Gastrocnemius medialis (tissue), 4 donors: ENCODE measurements around the gene NRDC.

ENCODE experiments used
- POLR2A ChIP-seq, 2 donors: fragments of 450-650 bp; IDR thresholded peaks; one replicate each; pipeline ENCODE4 v1.6.1; 2017; ENCODE audit warnings: antibody characterized with exemption in 2 of 2, mild to moderate bottlenecking in 2 of 2, moderate library complexity in 2 of 2
- TF ChIP-seq, protein P1 (sequence below), 5 experiments: fragments of 450-650 bp in 3 of 5; fragments of 200-600 bp in 2 of 5; sonication (generic) in 2 of 5; IDR thresholded peaks in 4 of 5; conservative IDR thresholded peaks in 1 of 5; 1 replicate in 4 of 5; 2 replicates in 1 of 5; pipeline ENCODE4 v1.5.1; 2016 to 2019; ENCODE audit warnings: antibody characterized with exemption in 5 of 5, mild to moderate bottlenecking in 3 of 5, moderate library complexity in 3 of 5

- TF ChIP-seq, protein P1, sequence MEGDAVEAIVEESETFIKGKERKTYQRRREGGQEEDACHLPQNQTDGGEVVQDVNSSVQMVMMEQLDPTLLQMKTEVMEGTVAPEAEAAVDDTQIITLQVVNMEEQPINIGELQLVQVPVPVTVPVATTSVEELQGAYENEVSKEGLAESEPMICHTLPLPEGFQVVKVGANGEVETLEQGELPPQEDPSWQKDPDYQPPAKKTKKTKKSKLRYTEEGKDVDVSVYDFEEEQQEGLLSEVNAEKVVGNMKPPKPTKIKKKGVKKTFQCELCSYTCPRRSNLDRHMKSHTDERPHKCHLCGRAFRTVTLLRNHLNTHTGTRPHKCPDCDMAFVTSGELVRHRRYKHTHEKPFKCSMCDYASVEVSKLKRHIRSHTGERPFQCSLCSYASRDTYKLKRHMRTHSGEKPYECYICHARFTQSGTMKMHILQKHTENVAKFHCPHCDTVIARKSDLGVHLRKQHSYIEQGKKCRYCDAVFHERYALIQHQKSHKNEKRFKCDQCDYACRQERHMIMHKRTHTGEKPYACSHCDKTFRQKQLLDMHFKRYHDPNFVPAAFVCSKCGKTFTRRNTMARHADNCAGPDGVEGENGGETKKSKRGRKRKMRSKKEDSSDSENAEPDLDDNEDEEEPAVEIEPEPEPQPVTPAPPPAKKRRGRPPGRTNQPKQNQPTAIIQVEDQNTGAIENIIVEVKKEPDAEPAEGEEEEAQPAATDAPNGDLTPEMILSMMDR (IDR thresholded peaks at IDR 0.05 in 4 of 5, conservative IDR thresholded peaks at IDR 0.05 in 1 of 5), result no peak
- no peak for TF ChIP-seq POLR2A (IDR thresholded peaks at IDR 0.05)
These were observed 265 bp downstream of the NRDC start for GRCh38 chr1:51878308-51878615.
